Stimulated activated CD4-positive, alpha-beta T cell treated with anti-CD3 and anti-CD28 coated beads, Interleukin-15, amount 100 ng/mL, for 24 hours (primary cell): ENCODE results near the gene ODC1.

Experiments used
- DNase-seq: peaks from one replicate; pipeline ENCODE4 v3.0.0-alpha.2; 2020

The ODC1 gene

DNA sequence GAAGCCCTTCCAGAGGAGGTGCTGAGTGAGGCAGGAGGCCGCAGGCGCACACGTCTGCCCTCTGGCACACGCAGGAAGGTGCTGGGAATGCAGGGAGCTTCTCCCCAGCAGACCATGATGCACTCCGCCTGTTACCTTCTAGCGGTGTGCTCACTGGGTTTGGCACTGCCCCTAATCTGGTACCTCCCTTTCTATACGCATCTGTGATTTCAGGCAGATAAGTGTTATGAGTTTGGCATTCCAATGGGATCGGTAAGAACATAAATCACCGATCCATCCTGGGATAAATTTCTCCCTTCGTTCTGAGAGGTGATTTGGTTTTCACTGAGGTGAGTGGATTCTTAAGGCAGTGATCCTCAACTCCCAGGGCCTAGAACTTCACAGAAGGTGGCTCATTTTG lies 34.6 kb downstream of the ODC1 start:
- DNase-seq, result no peak

DNA sequence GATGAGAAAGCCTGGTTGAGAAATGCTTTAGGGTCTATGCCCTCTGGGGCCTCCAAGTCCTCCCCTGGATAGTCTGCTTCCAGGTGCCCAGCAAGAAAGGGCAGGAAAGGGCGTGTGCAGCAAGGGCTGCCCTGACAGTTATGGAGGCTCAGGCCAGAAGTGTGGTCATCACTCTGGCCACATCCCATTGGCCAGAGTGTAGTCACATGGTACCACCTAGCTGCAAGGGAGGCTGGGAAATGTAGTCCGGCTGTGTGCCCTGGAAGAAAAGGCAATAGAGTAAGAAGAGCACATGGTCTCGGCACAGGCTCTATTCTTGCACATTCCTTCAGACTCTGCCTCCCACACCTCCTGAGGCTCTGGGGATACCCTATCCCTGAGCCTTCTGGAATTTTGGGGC lies 35.7 kb downstream of the ODC1 start:
- peak; percentile 63 for DNase-seq

DNA sequence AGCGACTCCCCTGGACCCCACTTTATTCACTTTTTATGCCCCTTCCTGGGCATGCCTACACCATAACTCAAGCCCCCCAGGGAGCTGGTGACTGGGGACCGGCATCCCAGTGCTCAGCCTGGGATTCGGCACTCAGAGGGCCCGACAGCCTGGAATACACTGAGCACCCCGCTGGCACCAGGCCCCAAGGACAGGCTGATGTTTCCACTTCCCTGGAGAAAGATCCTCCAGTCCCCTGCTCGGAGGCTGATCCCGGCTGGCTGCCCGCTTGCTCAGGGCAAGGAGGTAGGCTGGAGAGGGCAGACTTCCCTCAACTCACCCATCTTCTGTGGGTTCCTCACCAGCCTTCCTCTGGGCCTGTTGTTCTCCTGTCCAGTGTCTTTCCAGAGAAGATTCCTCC lies 36.6 kb downstream of the ODC1 start:
- no peak for DNase-seq

DNA sequence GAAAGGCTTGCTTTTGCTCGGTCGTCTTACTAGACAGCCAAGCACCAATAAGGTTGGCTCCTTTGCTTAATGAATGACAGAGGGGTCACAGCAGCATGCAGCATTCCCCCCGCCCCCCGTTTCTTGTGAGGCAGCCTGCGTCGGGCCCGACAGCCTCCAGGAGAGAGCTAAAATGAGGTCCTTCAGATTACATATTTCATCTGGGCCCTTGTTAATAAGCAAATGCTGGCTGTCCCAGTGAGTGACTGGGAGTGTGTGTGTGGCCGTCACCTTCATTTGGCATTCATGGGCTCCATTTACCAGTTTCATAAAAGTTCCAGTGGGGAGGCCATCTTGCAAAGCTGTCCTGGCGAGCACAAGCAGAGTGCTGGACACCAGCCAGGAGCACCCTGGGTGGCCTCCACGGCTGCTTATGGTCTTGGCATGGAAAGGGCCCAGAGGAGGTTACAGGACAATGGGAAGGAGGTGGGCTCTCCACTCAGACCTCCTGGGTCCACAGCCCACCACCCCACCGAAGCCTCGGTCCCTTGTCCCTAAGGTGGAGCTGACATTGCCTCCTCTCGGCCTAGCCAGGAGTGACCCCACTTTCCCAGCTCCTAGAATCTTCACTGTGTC lies 37.2 kb downstream of the ODC1 start:
- no peak for DNase-seq

DNA sequence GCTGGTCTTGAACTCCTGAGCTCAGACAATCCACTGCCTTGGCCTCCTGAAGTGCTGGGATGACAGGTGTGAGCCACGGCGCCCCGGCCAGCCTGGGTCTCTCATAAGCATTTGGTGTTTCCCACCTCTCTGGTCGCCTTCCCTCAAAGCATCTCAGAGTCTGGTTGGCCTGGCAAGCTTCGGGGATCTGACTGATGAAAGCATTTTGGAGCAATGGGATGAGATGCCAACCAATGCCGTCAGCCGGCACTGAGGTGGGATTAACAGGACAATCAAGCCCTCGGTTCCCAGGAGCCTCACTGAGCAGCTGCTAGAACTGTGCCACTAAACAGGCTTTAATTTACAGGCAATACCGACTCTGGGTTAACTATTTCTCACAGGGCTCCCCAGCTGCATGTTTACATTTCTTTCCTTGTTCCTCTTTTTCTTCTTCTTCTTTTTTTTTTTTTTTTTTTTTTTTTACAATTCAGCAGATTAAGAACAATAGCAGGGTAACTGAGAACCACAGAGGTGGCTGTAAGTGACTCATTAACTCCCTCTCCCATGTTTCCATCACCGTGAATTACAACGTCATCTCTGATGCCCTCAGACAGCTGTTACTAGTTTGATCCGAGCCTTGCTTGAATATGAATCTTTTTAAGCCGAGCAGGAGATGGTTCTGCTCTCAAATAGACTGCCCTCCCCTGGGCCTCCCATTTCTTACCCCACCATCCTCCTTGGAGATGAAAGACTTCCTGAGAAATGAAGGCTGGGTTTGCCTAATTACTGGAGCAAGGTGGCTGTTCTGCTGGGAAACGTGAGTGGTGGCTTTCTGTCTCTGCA lies 37.9 kb downstream of the ODC1 start:
- no peak for DNase-seq

DNA sequence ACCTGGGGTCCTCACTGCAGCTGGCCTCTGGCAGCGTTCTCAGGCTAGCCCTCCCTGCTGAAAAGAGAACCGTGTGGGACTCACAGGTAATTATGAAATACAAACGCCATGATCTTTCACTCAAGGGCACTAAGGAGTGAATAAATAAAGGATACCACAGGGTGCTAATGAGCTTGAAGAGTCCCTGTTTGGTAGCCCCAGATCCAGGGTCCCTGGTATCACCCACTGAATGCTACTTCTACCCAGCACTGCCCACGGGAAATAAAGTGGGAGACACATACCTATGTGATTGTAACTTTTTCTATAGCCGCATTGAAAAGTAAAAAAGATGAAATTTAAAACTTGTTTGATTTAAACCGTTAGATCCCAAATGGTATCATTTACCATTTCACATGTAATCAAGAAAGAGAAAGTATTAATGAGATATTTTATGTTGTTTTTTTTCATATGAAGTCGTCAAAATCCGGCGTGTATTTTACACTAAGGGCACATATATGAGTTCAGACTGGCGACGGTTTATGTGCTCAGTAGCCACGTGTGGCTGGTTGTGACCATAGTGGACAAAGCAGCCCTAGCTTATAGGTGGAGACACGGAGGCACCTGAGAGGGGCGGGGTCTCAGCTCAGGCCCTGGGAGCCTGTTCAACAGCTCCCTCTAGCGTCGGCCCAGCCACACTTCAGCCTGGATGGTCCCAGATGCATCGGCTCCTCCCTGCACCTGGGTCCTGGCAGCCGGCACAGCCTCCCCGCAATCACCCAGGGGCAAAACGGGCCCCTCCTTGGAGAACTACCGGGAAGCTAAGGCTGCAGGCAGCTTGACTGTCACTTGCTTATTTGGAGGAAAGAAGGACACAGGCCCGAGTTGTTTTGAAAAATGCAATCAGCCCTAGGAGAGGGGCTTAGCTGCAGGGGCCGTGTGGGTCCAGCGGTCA lies 39.2 kb downstream of the ODC1 start:
- peak; percentile 89 for DNase-seq

DNA sequence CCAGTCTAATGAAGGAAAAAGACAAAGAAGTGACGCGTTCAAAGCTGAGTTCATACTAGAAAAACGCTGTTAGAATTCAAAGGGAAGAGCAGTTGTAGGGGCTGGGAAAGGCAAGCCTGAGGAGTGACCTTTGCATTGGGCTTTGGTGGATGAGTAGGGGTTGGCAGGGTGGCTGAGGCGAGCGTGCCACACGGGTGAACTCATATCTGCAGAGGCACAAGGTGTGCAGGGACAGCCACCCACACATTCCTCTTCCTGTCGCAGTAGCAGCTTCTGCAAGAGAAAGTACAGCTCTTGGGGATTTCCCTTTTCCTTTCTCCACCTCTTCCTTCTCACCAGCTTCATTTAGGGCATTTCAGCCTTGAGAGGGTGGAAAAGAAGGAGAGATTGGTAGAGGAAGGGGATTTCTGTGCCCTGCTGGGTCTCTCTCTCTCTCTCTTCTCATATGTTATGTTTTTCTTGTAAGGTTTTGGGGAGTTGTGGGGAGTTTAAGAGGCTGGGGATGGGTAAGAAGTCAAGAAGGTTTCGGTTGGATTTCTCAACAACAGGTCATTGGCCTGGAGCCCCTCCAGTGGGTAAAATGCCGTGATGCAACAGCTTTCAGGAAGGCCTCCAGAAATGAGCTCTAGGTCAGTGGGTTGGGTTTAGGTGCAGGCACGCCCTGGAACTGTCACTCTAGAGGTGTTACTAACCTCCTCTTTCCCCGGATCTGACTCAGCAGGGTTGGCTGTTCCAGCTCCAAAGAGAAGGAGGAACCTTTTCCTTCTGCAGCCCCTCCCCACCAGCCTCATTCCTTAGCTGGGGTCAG lies 40.1 kb downstream of the ODC1 start:
- peak; percentile 84 for DNase-seq

DNA sequence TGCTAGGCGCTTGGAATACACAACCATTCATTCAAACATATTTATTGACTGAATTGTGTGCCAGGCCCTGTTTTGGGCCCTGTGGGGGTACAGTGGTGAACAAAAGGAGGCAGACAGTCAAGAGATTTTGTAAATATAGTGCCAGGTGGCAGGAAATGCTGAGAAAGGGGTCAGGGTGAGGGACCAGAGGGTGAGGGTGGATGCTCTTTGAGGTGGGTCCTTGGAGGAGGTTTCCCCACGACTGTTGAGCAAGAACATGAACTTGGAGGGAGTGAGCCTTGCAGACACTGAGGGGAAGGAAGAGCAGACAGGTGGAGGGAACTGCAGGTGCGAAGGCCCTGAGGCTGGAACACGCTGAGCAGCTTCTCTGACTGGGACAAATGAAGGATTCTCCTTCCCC lies 40.7 kb downstream of the ODC1 start:
- DNase-seq, result no peak

DNA sequence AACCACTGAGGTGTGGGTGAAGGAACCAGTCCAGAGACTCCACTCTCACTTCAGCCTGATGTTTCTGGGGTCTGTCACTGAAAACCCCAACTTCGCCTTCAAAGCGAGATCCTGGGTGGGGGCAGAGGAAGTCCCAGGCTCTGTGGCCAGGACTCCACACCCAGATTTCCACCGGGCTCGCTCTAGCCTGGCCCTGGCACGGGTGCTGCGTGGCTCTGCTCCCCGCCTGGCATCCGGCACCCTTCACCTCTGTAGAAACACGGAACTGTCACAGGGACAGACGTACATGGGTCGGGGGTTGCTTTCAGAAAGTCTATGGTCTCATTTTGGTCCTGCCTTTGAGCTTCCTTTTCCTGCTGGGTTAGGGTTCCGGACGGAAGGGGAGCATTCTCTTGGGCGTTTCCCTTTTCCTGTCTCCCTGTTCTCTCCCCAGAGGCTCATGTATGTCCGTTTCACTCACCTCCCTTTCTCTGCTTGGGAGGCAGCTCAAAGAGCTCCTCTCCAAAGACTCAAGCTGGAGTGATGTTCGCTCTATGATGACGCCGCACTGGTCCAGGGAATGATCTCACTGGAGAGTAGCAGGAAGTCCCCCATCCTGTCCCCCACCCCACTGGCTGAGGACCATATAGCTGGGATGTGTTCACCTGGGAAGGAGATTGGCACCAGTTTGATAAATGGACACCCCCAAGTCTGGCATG lies 41.5 kb downstream of the ODC1 start:
- DNase-seq, result no peak

DNA sequence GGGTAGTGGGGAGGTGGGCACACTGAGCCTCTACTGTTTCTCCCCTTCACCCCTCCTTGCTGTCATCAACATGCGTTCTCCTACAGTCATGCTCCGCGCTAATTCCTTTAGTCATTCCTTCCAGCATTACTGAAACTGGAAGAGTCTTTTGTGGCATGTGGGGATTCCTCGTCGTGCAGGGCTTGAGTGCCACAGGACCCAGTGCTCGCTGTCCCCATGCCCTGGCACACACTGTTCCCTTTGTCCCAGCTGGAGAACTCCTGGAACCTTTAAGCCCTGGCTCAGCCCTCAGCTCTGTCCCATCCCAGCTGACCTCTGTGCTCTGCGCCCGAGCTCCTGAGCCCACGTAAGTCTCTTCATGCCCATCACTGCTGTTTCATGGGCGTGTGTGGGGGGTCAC lies 42.1 kb downstream of the ODC1 start:
- no peak for DNase-seq

DNA sequence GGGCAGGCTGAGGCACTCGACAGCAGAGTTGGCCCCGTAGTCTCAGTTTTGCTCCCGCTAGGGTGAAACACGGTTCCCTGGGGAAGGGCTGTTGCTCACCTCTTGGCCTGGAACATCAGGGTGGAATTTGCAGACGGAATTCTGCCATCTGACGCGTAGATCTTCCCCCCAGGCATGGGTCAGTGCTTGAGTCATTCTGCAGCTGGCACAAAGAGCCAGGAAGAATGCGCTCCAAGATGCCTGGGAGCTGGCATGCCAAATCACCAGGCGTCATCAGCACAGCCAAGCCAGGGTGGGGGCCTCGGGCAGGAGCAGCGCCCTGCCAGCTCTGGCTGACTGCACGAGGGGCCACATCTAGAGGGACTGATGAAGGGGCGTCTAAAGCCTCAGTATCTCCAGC lies 42.7 kb downstream of the ODC1 start:
- DNase-seq, result no peak

DNA sequence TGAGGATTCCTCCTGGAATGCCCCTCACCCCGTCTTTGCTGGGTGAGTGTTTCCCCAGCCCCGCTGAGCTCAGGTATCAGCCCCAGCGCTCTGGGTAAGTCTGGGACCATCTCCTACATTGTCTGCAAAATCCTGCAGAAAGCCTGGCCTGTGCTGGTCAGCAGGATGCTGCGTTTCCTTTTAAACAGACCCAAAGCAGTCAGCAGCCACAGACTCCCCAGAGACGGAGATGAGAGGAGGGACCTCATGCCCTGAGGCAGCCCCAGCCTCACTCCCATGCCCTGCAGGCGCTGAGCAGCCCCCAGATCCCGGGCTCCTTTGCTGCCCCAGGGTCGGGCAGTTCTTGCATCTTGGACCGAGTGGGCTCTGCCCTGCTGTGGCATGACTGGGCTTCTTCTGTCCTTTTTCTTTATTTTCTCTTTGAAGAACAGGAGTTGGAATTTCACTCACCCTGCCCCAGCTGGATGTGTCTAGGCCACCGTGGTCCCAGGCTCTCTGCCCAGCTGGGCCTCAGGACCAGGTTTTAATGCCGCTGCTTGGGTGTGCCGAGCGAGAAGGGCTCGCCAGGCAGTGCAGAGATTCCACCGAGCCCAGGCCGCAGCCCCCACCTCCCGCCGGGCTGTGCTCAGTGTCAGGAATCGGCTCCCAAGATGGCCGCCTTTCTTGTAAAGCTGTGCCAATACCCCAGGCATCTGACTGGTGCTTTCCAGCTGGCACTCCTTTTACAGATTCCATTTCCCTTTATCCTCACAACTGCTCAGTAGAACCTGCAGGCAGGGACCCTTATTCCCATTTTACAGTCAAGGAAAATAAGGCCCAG lies 43.6 kb downstream of the ODC1 start:
- DNase-seq, result no peak

DNA sequence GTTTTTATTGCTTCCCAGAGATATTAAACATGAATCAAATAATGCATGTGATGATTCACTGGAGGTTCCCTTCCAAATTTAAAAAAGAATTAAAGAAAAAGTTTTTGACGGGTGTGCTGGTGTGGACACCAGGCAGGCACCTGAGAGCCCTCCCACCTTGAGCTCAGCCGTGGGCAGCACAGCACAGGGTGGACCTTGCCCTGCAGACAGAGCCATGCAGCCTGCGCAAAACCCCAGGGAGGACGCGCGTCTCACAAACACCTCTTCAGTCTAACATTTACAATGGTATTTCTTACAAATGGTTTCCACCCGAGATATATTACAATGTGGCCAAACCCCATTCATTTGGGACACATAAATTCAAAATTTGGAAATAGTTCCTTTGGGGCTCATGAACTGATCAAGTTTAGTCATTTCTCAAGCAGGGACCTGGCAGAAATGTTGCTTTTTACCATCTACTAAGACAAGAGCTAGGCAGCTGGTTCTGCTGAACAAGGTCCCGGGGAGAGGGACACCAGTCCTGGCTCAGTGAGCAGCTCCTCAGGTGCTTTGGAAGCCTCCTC lies 45.4 kb downstream of the ODC1 start:
- DNase-seq, result no peak

DNA sequence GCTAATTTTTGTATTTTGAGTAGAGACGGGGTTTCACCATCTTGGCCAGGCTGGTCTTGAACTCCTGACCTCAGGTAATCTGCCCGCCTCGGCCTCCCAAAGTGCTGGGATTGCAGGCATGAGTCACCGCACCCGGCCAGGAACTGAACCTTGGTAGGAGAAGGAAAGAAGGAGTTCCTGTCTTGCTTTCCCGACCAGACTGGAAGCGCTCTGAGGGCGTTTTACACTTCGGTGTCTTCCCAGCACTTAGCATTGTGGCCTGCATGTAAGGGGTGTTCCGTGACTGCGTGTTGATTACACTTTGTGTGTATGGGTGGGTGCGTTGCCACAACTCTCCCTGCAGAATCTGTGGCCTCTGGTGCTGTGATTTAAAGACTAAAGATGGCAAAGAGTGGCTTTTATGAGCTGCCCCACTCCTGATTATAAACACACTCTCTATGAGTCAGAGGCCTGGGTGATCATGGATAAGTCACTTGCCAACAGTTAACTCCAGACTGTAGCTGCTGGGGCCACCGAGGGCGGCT lies 46.0 kb downstream of the ODC1 start:
- no peak for DNase-seq

DNA sequence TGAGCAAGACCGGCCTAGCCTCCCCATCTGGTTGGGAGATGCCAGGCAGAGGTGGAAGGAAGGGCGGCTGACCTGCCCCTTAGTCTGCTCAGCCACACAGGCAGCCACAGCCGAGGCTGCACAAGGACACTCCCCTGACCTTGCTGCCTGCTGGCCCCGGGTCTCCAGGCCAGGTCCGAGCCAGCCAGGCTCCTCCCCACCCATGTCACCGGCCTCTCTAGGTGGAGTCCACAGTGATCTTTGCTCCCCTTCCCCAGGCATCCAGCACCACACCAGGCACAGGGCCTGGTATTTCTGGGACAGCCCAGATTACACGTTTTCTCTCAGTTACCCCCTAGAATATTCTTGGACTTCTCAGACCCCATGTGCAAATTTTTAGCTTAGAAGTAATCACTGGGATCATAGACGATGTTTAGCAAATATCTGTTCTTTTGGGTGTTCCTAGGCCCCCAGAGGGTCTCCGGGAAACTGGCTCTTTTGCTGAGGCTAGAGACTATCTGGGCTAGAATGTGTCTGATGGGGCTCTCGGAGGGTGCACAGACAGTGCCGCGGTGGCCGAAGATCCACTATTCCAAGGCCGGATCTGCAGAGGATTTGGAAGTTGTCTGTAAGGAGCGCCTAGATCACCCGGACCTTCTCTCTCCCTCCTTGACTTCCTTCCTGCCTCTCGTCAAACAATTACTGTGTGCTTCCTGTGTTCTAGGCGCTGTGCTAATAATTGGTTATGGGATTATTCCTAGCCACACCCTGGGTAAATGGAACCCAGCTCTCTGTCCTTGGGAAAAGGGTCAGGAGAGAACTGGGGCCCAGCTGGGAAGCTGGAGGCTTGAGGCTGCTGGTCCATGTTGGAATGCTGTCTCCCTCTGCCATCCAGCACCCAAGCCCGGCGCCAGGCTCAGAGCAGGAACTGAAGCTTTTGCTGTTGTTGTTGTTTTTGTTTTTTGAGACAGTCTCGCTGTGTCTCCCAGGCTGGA lies 46.9 kb downstream of the ODC1 start:
- DNase-seq, result no peak

DNA sequence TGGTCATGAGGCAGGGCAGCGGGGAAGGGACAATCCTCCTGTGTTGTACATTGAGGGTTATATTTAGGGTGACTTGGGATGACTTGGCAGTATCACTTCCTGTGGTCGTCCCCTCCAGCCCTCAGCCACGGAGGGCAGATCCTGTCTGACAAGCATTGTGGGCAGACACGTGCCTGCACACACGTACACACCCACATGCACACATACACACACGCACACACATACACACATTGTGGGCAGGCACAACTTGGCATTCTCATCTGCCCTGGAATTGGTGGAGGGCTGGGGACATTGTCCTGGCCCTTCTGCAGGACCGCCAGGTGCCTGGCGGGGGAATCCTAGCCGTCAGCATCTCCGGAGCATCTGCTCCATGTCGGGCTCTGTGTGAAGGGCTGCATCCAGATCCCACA lies 47.6 kb downstream of the ODC1 start:
- DNase-seq, result peak; percentile 78

DNA sequence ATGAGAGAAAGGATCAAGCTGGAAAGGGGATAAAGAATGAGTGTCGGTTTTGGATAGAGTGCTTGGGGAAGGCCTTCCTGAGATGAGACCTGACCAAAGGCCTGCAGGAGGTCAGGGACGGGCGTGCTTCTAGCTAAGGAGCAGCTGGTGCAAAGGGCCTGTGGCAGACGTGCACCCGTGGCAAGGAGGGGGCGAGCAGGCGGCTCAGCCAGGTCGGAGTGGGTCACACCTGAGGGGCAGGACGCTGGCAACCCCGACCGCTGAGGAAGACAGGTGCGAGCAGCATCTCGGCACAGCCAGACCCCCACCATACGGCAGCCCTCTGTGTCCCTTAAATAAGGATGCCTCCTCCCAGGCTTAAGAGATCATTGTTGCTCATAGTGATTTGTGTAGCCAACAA lies 48.1 kb downstream of the ODC1 start:
- no peak for DNase-seq

DNA sequence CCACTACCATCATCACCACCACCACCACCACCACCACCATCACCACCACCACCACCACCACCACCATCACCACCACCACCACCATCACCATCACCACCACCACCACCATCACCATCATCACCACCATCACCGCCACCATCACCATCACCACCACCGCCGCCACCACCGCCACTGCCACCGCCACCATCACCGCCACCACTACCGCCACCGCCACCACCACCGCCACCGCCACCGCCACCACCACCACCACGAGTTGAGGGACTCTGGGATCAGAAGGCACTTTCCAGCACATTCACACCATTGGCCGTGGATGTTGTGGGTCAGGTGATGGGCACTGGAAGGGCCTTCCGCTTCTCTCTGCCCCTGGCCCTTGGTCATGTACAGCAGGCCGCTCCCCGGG lies 48.8 kb downstream of the ODC1 start:
- DNase-seq, result no peak

DNA sequence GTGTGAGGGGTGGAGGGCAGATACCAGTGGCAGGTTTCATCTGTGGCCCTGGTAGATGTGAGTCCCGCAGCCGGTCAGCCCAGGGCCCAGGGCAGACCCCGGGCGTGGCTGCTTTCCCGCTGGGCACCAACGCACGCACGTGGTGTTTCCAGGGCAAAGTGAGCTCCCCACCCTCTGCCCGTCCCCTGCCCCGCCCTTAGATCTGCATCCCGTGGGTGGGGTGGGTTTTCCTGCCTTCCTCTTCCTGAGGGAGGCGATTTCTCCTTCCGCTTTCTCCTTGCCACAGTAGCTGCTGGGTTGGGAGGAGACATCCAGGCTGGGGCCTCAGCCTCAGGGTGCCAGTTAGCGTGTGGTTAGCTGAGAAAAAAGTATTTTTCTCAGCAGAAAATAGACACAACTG lies 49.6 kb downstream of the ODC1 start:
- no peak for DNase-seq
